Trophoblast cell (in vitro differentiated cells and primary cell): ENCODE measurements around the gene PIP5KL1.
A peak's percentile ranks its signal among the peaks of the same experiment; 100 is the strongest.

Experiments
- DNase-seq, 2 donors: peaks; one replicate each; pipeline ENCODE4 v3.0.0-alpha.2; 2016
- H2AFZ ChIP-seq: 2 replicates; pipeline ENCODE4 v1.6.1; 2013; ENCODE audit warnings: low read length, moderate library complexity, mild to moderate bottlenecking; ENCODE audit not compliant: insufficient read depth, poor library complexity
- H2AK5ac ChIP-seq: 2 replicates; pipeline ENCODE4 v1.6.1; 2013; ENCODE audit warnings: mild to moderate bottlenecking, low read length
- H2BK120ac ChIP-seq: 2 replicates; pipeline ENCODE4 v1.6.1; 2013; ENCODE audit warnings: low read length, mild to moderate bottlenecking, moderate library complexity; ENCODE audit not compliant: insufficient read depth, poor library complexity
- H2BK12ac ChIP-seq: 2 replicates; pipeline ENCODE4 v1.6.1; 2013; ENCODE audit warnings: mild to moderate bottlenecking, low read length, moderate library complexity
- H2BK5ac ChIP-seq: 2 replicates; pipeline ENCODE4 v1.6.1; 2013; ENCODE audit warnings: low read length, low read depth, moderate library complexity, mild to moderate bottlenecking; ENCODE audit not compliant: poor library complexity
- H3K14ac ChIP-seq: 2 replicates; pipeline ENCODE4 v1.6.1; 2013; ENCODE audit warnings: mild to moderate bottlenecking, low read length
- H3K18ac ChIP-seq: 2 replicates; pipeline ENCODE4 v1.6.1; 2013; ENCODE audit warnings: mild to moderate bottlenecking, low read length
- H3K23ac ChIP-seq: 2 replicates; pipeline ENCODE4 v1.6.1; 2013; ENCODE audit warnings: low read length
- H3K27ac ChIP-seq: 2 replicates; pipeline ENCODE4 v1.5.1; 2013; ENCODE audit warnings: low read depth, mild to moderate bottlenecking, inconsistent platforms, low read length, moderate library complexity
- H3K27me3 ChIP-seq: 2 replicates; pipeline ENCODE4 v1.6.1; 2013; ENCODE audit warnings: inconsistent platforms, mild to moderate bottlenecking, low read length, moderate library complexity; ENCODE audit not compliant: insufficient read depth
- H3K36me3 ChIP-seq, 2 experiments: 1 replicate in 1 of 2; 2 replicates in 1 of 2; pipeline ENCODE4 v1.6.1; 2013; ENCODE audit warnings: low read length in 2 of 2, mild to moderate bottlenecking in 2 of 2, moderate library complexity in 1 of 2; ENCODE audit not compliant: insufficient read depth in 2 of 2, control insufficient read depth in 1 of 2
- H3K4ac ChIP-seq: 2 replicates; pipeline ENCODE4 v1.6.1; 2013; ENCODE audit warnings: low read depth, mild to moderate bottlenecking, low read length, moderate library complexity
- H3K4me1 ChIP-seq, 2 experiments: 1 replicate in 1 of 2; 2 replicates in 1 of 2; pipeline ENCODE4 v1.6.1; 2013; ENCODE audit warnings: low read length in 2 of 2, mild to moderate bottlenecking in 2 of 2, moderate library complexity in 1 of 2; ENCODE audit not compliant: insufficient read depth in 2 of 2, control insufficient read depth in 1 of 2
- H3K4me2 ChIP-seq: 2 replicates; pipeline ENCODE4 v1.6.1; 2013; ENCODE audit warnings: inconsistent platforms, mild to moderate bottlenecking, low read length, moderate library complexity
- H3K4me3 ChIP-seq: 2 replicates; pipeline ENCODE4 v1.5.1; 2013; ENCODE audit warnings: mild to moderate bottlenecking, low read depth, low read length, inconsistent platforms
- H3K79me1 ChIP-seq: one replicate; pipeline ENCODE4 v1.6.1; 2013; ENCODE audit warnings: low read length
- H3K79me2 ChIP-seq: 2 replicates; pipeline ENCODE4 v1.6.1; 2013; ENCODE audit warnings: low read length, mild to moderate bottlenecking; ENCODE audit not compliant: control insufficient read depth, insufficient read depth, poor library complexity
- H3K9ac ChIP-seq: 2 replicates; pipeline ENCODE4 v1.6.1; 2013; ENCODE audit warnings: mild to moderate bottlenecking, low read length
- H3K9me3 ChIP-seq: 2 replicates; pipeline ENCODE4 v1.6.1; 2013; ENCODE audit warnings: low read depth, mild to moderate bottlenecking, control low read depth, inconsistent platforms, low read length; ENCODE audit not compliant: insufficient read depth
- H4K12ac ChIP-seq: 2 replicates; pipeline ENCODE4 v1.6.1; 2013; ENCODE audit warnings: low read depth, mild to moderate bottlenecking, low read length, moderate library complexity
- H4K8ac ChIP-seq: 2 replicates; pipeline ENCODE4 v1.6.1; 2013; ENCODE audit warnings: low read depth, mild to moderate bottlenecking, low read length, moderate library complexity
- H4K91ac ChIP-seq: one replicate; pipeline ENCODE4 v1.6.1; 2013; ENCODE audit warnings: low read depth, mild to moderate bottlenecking, low read length, moderate library complexity
- WGBS: extraction: QIAGEN DNeasy Blood & Tissue Kit; methylation state at CpG from one replicate; pipeline ENCODE4 v1.1.7; 2013; ENCODE audit warnings: missing lambda C conversion rate; ENCODE audit not compliant: insufficient read length, insufficient coverage; ENCODE audit errors: extremely low coverage; 5-methylcytosine and 5-hydroxymethylcytosine counted together

The PIP5KL1 gene

DNA sequence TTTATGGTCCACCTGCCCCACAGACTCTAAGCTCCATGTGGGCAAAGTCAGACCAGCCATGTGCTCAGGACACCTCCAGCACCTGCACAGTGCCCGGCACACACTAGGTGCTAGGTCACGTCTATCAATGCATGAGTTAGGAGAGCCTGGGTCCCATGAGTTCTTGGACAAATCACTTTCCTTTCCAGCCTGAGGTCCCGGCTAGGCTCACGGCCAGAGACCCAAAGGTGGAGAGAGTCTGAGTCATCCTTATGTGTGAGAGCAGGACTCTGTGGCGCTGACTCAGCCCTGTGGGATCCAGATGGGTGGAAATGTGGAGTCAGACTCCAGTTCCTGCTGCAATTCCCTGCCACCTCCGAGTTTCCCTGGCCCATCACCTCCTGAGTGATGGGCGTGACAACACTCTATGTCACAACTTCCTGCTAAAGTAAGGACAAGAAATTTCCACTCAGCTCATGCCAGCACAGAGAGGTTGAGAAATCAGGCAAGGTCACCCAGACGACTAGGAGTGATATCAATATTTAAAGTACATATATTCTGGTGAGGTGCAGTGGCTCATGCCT lies 11.2 kb downstream of the PIP5KL1 start:
- Histone ChIP-seq H3K4me3 (no peak overlapping the region), H2BK5ac (no peak overlapping the region), H3K79me2 (no peaks in the 10 kb centered on the region), H2BK120ac (no peak overlapping the region), H2BK12ac (no peak overlapping the region), H3K4me2 (no peak overlapping the region), H3K36me3 (no peaks in the 10 kb centered on the region), H3K4me1 (peaks cover 11% of the 10 kb centered on the region in 2 experiments), H4K12ac (no peak overlapping the region), H3K9ac (no peak overlapping the region), H3K27ac (no peak overlapping the region), H3K27me3 (no peaks in the 10 kb centered on the region), H4K91ac (no peak overlapping the region), H2AFZ (no peak overlapping the region), H3K23ac (no peak overlapping the region), H3K14ac (no peak overlapping the region), H3K18ac (no peak overlapping the region), H3K9me3 (peaks cover 2% of the 10 kb centered on the region), H2AK5ac (no peak overlapping the region), H3K79me1 (peaks cover 5% of the 10 kb centered on the region), H3K4ac (no peak overlapping the region), H4K8ac (no peak overlapping the region)
- WGBS: no CpG with 5 or more reads among the region's 8 CpGs
- peak; percentile 99 for DNase-seq

DNA sequence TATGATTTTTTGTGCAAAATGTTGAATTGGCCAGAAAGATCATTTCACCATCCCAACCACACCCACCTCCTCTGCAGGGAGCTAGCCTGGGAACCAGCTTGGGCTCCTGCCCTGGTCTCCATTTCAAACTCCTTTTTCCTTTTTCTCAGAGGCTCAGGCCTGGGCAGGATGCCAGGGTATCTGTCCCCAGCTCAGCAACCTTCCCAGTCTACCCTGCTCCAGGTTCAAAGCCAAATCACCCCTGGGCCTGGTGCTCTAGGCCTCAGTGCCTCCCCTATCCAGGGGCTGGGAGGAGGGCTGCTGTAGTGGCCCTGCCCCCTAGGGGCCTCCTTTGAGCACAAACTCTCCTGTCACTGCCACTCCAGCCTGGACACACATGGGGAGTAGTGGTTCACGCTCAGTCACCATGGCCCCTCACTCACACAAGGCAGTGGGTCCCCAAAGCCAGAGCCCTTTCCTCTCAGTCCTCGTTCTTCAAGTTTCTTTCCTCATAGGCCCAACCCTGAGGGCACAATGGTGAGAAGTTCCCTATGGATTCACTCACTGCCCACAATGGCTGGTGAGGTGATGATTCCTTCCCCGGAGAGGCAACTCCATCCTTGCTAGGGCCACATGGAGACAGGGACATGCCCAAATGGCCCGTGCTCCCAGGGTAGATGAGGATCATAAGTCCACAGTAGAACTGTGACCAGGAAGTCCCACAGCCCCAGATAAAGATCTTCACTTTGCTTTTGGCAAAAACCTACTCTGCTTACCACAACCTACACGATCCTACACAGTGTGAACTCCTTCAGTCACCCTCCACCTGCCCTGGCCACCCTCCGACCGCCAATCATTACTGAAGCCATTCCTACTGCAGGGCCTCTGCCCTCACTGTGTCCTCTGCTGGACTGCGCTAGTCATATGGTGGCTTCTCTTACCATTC lies 12.1 kb downstream of the PIP5KL1 start:
- no peak overlapping the region for H2BK120ac ChIP-seq
- WGBS: no CpG with 5 or more reads among the region's 8 CpGs
- no peaks in the 10 kb centered on the region for H3K79me2 ChIP-seq
- H2AFZ ChIP-seq: no peak overlapping the region
- H3K4me3 ChIP-seq: no peak overlapping the region
- H3K18ac ChIP-seq: no peak overlapping the region
- no peak overlapping the region for H3K27ac ChIP-seq
- no peak for DNase-seq
- no peak overlapping the region for H4K8ac ChIP-seq
- peaks cover 5% of the 10 kb centered on the region for H3K79me1 ChIP-seq
- no peak overlapping the region for H3K9ac ChIP-seq
- H3K36me3 ChIP-seq: no peaks in the 10 kb centered on the region
- no peak overlapping the region for H2BK5ac ChIP-seq
- no peak overlapping the region for H2BK12ac ChIP-seq
- H3K4me2 ChIP-seq: no peak overlapping the region
- H2AK5ac ChIP-seq: peak overlapping the region; percentile 4
- no peak overlapping the region for H3K4ac ChIP-seq
- H4K12ac ChIP-seq: no peak overlapping the region
- no peaks in the 10 kb centered on the region for H3K27me3 ChIP-seq
- H3K9me3 ChIP-seq: peaks cover 2% of the 10 kb centered on the region
- H4K91ac ChIP-seq: peak overlapping the region; percentile 3
- no peak overlapping the region for H3K14ac ChIP-seq
- H3K23ac ChIP-seq: no peak overlapping the region
- peaks cover 11% of the 10 kb centered on the region in 2 experiments for H3K4me1 ChIP-seq

DNA sequence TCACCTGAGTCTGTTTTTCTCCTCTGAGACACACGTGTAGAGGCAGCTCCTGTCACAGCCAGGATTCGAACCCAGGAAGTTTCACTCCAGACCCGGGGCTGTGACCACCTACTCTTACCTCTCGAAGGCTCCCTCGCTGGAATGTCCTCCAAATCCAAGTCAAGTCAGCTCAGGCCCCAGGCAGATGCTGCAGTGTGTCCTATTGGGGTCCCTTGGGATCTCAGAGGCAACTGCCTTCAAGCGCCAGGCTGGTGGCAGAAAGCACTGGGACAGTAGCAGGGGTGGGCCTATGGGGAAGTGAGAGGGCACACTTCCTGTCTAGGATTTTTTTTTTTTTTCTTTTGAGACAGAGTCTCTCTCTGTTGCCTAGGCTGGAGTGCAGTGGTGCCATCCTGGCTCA lies 13.0 kb downstream of the PIP5KL1 start:
- Histone ChIP-seq H3K9ac (no peak overlapping the region), H3K4me2 (no peak overlapping the region), H3K18ac (no peak overlapping the region), H3K4me3 (no peak overlapping the region), H4K12ac (no peak overlapping the region), H3K9me3 (peaks cover 2% of the 10 kb centered on the region), H3K27me3 (no peaks in the 10 kb centered on the region), H2BK5ac (no peak overlapping the region), H2BK120ac (no peak overlapping the region), H4K8ac (no peak overlapping the region), H3K14ac (no peak overlapping the region), H3K27ac (no peak overlapping the region), H3K36me3 (no peaks in the 10 kb centered on the region), H3K79me1 (peaks cover 5% of the 10 kb centered on the region), H2AFZ (no peak overlapping the region), H2AK5ac (peak overlapping the region; percentile 39), H4K91ac (peak overlapping the region; percentile 20), H3K23ac (no peak overlapping the region), H3K79me2 (no peaks in the 10 kb centered on the region), H3K4ac (no peak overlapping the region), H2BK12ac (peak overlapping the region; percentile 15), H3K4me1 (peaks cover 11% of the 10 kb centered on the region in 2 experiments)
- peak in 1 of 2 donors; percentile 4 for DNase-seq
- WGBS: no CpG with 5 or more reads among the region's 6 CpGs

DNA sequence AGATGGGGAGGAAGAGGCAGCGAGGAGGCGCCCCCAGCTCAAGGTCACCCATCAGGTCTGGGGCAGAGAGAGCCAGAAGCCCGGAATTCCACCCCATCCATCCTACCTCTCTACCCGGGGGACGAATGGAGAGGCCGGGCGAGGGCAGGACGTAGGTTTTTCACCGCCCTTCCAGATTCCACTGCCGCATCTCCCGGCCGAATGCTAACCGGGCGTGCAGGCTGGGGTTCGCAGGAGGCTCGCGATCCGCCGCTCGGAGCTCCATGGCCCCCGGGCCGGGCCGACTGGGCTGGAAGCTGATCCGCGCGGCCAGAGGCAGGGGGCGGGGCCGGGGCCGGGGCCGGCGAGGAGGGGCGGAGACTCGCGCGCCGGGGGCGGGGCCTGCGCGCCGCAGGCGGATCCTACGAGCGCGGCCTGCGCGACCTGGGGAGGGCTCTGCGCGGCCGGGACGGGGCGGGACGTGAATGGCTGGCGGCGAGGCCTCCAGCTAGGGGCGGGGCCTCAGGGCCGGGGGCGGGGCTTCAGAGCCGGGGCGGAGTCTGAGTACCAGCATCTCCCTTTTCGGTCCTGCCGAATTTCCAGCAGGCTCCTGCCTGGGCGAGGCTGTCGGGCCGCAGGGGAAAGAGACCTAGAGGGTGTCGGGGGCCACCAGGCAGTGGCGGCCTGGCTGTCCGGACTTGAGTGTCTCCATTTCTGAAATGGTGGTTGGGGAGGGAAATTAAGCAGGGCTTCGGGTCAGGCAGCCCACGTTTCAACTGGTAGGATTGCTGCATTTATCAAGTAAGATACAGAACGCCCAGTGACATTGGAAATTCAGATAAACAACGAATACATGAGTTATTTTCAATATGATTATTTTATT lies 13.6 kb downstream of the PIP5KL1 start, which contains the start of gene ST6GALNAC4:
Gene ST6GALNAC4 (minus strand): TSS at position 322 of the 862 bp plus-strand sequence. CDS start 622 bp downstream, outside the sequence.
- Histone ChIP-seq H3K4me2 (peak within 1 kb of the TSS; percentile 73), H2AK5ac (peak within 1 kb of the TSS; percentile 39), H3K9me3 (peaks cover 2% of the 10 kb centered on the region), H3K9ac (no peak within 1 kb of the TSS), H3K14ac (peak within 1 kb of the TSS; percentile 26), H3K36me3 (no peaks in the 10 kb centered on the region), H4K91ac (peak within 1 kb of the TSS; percentile 20), H4K12ac (no peak within 1 kb of the TSS), H3K4me3 (peak within 1 kb of the TSS; percentile 64), H3K23ac (no peak within 1 kb of the TSS), H3K4me1 (peaks cover 11% of the 10 kb centered on the region in 2 experiments), H2BK120ac (no peak within 1 kb of the TSS), H3K18ac (peak within 1 kb of the TSS; percentile 48), H4K8ac (peak within 1 kb of the TSS; percentile 29), H3K79me2 (no peaks in the 10 kb centered on the region), H2BK12ac (peak within 1 kb of the TSS; percentile 15), H3K4ac (no peak within 1 kb of the TSS), H3K27ac (no peak within 1 kb of the TSS), H2BK5ac (no peak within 1 kb of the TSS), H2AFZ (peak within 1 kb of the TSS; percentile 51), H3K79me1 (peaks cover 5% of the 10 kb centered on the region), H3K27me3 (no peaks in the 10 kb centered on the region)
- WGBS: no CpG with 5 or more reads among the region's 71 CpGs
- DNase-seq: peak; percentile 88 to 92
